H7 (cell line): Measurements from ENCODE around the gene XXYLT1. TPM values are rescaled to one million over a fixed set of nuclear protein-coding genes. Genes with fewer than 3 reads are reported as not detected.
A peak's percentile ranks its signal among the peaks of the same experiment; 100 is the strongest.

Experiments
- DNase-seq: peaks from one replicate; pipeline ENCODE4 v3.0.0; 2012
- H3K27me3 ChIP-seq: 2 replicates; pipeline ENCODE4 v1.6.0; 2011; ENCODE audit warnings: mild to moderate bottlenecking, low read length; ENCODE audit not compliant: control insufficient read depth, insufficient read depth
- H3K36me3 ChIP-seq: replicated peaks from 2 replicates; pipeline ENCODE4 v1.5.1; 2011; ENCODE audit warnings: low read length; ENCODE audit not compliant: control insufficient read depth, insufficient read depth
- H3K4me3 ChIP-seq: 2 replicates; pipeline ENCODE4 v1.5.1; 2011; ENCODE audit warnings: low read depth, mild to moderate bottlenecking, control low read depth, low read length, moderate library complexity; ENCODE audit not compliant: insufficient read depth
- total RNA-seq: library from RNA; depleted of rRNA; stranded (reverse); fragments of >200 nt; shearing (Covaris generic); gene quantifications from 2 replicates; pipeline ENCODE4 v1.2.3, GENCODE V29; 2014

XXYLT1 gene
- total RNA-seq, 1 experiment from 2014 or later = 40.9 TPM

DNA sequence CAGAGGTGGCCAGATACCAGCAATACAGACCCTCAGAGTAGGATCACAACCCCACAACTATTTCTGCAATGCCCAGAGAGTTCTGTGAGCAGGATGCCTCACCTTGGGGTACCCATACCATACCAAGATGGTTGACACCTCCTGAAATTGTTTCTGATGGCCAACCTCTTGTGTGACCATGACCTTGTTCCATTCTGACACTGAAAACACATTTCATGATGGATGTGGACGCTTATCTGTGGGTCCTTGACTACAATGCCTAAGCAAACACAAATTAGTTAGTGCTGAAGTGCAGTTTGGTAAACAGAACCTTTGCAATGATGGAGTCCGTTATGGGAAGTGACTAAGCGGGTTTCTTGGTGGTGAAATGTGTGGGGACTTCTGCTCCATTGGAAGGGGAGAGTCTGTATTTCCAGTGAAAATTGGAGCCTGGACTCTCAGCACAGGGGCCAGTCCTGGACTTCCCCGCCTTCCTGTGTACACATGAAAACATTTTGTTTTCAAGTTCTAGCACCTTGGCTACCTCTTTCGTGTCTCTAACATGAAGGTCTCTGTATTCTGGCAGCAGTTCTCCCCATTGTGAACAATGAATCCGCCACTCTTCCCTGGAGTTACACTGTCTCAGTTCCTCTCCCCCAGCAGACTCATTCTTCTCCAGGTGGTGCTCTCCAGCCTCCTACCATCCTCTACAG is 106.2 kb downstream of the XXYLT1 start:
- no peaks in the 10 kb centered on the region for H3K27me3 ChIP-seq
- H3K36me3 ChIP-seq = no peaks in the 10 kb centered on the region
- DNase-seq = no peak
- H3K4me3 ChIP-seq = no peak overlapping the region

DNA sequence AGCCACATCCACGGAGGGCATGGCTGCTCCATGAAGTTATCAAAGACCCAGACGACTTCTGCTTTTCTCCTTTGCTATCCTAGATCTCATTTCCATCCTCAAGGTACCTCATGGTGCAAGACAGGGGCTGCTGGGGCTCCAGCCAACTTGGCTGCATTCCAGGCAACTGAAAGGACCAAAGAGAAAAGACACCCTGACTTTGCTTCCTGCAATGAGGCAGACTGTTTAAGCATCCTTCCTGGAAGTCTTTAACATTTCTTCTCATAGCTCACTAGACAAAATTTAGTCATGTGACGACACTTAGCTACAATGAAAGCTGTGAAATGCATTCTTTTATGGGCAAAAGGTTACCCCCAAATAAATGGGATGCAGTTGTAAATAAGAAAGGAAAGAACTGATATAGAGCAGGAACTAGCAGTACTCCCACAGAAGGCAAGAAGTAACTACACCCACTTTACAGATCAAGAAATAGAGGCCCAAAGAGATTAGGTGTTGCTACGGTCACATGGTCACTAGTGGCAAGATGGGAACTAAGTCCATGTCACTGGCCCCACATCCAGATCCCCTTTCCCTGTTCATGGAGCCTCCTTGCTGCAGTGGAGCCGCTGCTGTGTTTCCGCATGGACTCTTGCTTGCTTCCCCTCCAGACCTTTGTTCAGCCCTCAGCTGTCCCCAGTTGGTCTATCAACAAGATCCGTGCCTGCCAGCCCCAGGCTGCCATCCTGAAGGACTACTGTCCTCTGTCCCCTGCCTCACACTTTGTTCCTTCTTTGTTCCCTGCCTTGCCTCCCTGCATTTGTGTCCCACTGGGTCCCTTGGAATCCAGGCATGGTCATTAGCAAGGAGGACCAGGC is 107.0 kb downstream of the XXYLT1 start:
- Histone ChIP-seq H3K4me3 (no peak overlapping the region), H3K36me3 (no peaks in the 10 kb centered on the region), H3K27me3 (no peaks in the 10 kb centered on the region)
- DNase-seq = no peak

GRCh38 chr3:195162816-195163215 is 108.1 kb downstream of the XXYLT1 start:
- no peak for DNase-seq
- H3K36me3 ChIP-seq = no peaks in the 10 kb centered on the region
- H3K27me3 ChIP-seq = no peaks in the 10 kb centered on the region
- no peak overlapping the region for H3K4me3 ChIP-seq

GRCh38 chr3:195162033-195162669 is 108.8 kb downstream of the XXYLT1 start:
- no peak overlapping the region for H3K4me3 ChIP-seq
- no peak for DNase-seq
- H3K27me3 ChIP-seq = no peaks in the 10 kb centered on the region
- no peaks in the 10 kb centered on the region for H3K36me3 ChIP-seq

- no peaks in the 10 kb centered on the region for H3K36me3 ChIP-seq
- no peak overlapping the region for H3K4me3 ChIP-seq
- no peak for DNase-seq
- H3K27me3 ChIP-seq = no peaks in the 10 kb centered on the region
Observed at GRCh38 chr3:195160908-195161434, 110.0 kb downstream of the XXYLT1 start.

- H3K27me3 ChIP-seq = no peaks in the 10 kb centered on the region
- no peak overlapping the region for H3K4me3 ChIP-seq
- no peaks in the 10 kb centered on the region for H3K36me3 ChIP-seq
- DNase-seq = no peak
Observed at GRCh38 chr3:195160257-195160898, 110.6 kb downstream of the XXYLT1 start.

- Histone ChIP-seq H3K36me3 (no peaks in the 10 kb centered on the region), H3K27me3 (no peaks in the 10 kb centered on the region), H3K4me3 (no peak overlapping the region)
- no peak for DNase-seq
Observed at GRCh38 chr3:195159814-195160165, 111.2 kb downstream of the XXYLT1 start.

DNA sequence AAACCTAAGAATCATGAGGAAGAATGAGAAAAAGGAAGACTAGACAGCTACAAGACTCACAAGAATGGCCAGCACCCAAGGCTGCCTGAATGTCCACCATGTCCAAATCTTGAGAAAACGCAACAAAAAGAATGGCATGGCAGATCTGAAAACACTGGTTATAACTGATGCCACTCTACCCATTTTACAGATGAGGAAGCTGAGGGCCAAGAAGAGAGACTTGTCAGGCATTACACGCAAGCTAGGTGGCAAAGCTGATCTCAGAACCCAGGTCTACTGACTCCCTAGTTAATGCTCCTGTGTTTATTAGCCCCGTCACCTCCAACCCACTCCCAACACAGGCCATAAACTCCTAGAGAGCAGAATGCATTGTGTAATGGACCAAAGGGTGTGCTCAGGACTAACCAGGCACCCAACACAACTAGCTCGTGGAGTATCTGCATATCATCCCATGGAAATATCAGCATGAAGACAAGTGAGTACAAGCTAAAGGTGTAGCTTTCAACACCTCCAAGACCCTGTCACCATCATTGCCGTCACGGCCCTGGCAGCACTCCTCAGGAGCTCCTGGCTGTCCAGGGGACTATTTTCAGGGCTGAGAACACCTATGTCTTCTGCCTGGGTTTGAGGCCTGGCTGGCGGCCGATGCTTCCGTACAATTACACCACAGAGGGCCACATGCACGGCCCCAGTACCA is 111.7 kb downstream of the XXYLT1 start:
- no peak for DNase-seq
- Histone ChIP-seq H3K36me3 (no peaks in the 10 kb centered on the region), H3K4me3 (no peak overlapping the region), H3K27me3 (no peaks in the 10 kb centered on the region)

GRCh38 chr3:195156286-195156890 is 114.6 kb downstream of the XXYLT1 start:
- Histone ChIP-seq H3K27me3 (no peaks in the 10 kb centered on the region), H3K4me3 (no peak overlapping the region), H3K36me3 (no peaks in the 10 kb centered on the region)
- no peak for DNase-seq

GRCh38 chr3:195155570-195156241 is 115.3 kb downstream of the XXYLT1 start:
- no peak for DNase-seq
- Histone ChIP-seq H3K27me3 (no peaks in the 10 kb centered on the region), H3K36me3 (no peaks in the 10 kb centered on the region), H3K4me3 (no peak overlapping the region)

DNA sequence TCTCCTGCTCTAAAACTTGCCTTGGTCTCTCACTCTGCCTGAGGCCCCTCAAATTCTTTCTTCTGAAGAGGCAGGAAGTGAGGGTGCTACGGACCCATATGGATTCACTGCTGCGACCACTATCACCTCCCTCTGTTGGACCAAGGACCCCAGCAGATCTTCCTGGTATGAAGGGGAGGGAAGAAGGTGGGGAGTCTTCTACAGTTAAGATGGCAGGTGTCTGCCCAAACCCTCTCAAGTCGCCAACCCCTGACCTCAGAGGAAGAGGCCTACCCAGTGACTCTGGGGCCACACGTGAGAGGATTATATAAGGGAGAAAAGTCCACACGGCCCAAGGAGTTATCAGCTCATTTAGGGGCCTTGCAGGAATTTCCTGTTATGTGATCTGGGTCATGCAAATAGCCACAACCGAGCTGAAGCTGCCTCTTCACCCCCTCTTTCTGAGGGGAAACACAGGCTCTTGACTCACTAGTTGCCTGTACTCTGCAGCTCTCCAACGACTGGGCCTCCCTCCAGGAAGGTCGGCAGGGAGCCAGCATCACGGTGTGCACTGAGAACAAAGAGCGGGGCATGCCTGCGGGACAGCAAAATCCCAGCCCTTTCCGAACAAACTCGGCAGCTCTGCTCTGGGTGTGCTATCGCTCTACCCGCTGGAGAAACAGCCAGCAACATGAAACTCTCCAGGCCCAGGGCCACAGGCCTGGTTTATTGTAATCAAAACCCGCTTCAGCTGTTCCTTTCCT is 116.0 kb downstream of the XXYLT1 start:
- no peak overlapping the region for H3K4me3 ChIP-seq
- no peaks in the 10 kb centered on the region for H3K27me3 ChIP-seq
- no peaks in the 10 kb centered on the region for H3K36me3 ChIP-seq
- DNase-seq = peak; percentile 69

- no peaks in the 10 kb centered on the region for H3K27me3 ChIP-seq
Observed at GRCh38 chr3:195154111-195154791, 116.7 kb downstream of the XXYLT1 start.

More at GRCh38 chr3:195154111-195154791, 116.7 kb downstream of the XXYLT1 start:
- H3K36me3 ChIP-seq = no peaks in the 10 kb centered on the region
- DNase-seq = no peak
- H3K4me3 ChIP-seq = no peak overlapping the region
